Kidney tubule cell (primary cell): ENCODE results near the gene GET3.

Experiments used
- DNase-seq: peaks from one replicate; pipeline ENCODE4 v3.0.0-alpha.2; 2018; ENCODE audit warnings: low spot score

Gene GET3

GRCh38 chr19:12779162-12779993, 42.1 kb downstream of the GET3 start:
- peak; percentile 56 for DNase-seq

GRCh38 chr19:12782174-12782423, 44.8 kb downstream of the GET3 start:
- DNase-seq = no peak

- DNase-seq = peak; percentile 84
Measured at GRCh38 chr19:12782424-12783290, 45.4 kb downstream of the GET3 start.

GRCh38 chr19:12783291-12783848, 46.1 kb downstream of the GET3 start:
- DNase-seq = peak; percentile 51

- peak; percentile 79 for DNase-seq
Measured at GRCh38 chr19:12783849-12784393, 46.6 kb downstream of the GET3 start.

- DNase-seq = no peak
Measured at GRCh38 chr19:12784394-12784870, 47.1 kb downstream of the GET3 start.

DNA sequence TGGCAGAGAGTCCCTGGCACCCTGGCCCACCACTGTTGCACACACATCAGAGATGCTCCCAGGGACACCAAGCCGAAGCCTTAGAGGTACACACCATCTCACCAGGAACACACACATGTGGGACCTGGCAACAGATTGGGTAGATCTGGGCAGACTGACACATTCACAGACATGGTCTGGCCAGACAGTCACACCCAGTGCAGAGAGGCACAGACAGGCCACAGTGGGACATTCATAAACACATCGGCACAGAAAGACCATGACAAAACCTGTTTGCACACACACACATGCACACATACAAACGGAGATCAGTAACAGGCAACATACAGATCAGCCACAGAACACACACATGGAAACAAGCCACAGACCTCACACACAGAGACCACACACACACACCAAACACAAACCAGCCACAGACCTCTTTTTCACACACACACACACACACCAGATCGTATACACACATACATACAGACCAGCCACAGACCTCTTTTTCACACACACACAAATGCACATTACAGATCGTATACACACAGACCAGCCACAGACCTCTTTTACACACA, 47.7 kb downstream of the GET3 start:
- peak; percentile 24 for DNase-seq

DNA sequence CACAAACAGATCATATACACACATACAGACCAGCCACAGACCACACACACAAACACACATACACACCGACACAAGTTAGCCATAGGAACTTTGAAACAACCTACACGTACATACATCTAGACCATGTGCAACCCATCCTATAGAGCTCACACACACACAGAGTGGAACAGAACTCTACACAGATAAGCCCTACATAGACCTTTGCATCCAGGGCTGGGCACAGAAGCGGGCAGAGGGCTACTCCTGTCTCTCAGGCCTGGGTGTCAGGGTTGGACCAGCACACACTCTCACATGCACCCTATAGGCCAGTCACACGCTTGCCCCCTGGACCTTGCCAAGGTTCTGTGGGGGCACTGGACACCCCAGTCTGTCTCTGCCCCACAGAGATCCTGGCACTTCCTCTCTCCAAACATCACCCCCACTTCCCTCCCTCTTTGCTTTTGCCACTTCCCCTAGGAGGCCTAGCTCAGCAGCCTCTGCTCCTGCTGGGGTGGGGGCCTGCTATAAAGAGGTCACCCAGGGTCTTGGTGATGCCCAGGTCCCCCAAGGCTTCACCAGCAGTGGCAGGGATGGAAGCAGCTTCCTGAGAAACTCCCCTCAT, 48.2 kb downstream of the GET3 start:
- no peak for DNase-seq

DNA sequence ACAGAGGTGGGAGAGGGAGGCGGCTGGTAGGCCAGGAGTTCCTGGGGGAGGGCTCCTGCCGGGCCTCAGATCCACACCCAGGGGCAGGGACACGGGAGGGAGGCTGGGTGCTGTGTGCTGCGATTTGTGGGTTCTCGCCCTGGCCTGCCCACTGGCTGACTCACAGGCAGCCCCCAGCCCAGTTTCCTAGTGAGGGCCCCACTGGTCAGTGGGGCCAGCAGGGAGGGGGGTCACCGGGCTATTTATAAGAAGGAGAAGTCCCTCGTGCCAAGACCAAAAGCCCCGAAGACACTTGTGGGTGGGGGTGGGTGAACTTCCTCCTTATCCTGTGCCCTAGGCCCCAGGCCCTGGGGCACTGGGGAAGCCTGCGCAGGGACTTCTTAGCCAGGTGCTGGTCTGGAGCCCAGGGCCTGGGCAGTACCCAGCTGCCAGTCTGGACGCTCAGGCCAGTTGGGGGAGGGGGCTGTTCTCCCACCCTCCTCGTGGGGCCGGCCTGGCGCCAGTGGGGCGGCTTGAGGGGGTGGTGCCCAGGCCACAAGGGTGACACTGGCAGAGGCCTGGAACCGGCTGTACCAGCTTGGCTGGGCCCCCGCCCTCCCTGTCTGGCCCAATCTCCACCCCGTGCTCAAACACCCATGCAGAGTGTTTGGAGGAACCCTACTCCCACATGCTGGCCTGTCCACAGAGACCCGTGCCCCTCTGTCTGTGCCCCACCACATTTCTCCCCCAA, 49.0 kb downstream of the GET3 start:
- peak; percentile 29 for DNase-seq

DNA sequence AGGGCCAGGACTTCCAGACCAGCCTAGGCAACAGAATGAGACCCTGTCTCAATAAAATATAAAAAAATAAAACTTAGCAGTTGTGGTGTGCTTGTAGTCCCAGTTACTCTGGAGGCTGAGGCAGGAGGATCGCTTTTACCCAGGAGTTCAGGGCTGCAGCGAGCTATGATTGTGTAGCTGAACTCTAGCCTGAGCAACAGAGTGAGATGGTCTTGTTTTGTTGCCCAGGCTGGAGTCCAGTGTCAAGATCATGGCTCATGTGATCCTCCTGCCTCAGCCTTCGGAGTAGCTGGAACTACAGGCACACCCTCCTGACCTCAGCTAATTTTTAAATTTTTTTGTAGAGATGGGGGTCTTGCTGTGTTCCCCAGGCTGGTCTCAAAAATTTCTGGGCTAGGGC, 49.7 kb downstream of the GET3 start:
- no peak for DNase-seq

- DNase-seq = no peak
Measured at GRCh38 chr19:12787458-12787857, 50.2 kb downstream of the GET3 start.

DNA sequence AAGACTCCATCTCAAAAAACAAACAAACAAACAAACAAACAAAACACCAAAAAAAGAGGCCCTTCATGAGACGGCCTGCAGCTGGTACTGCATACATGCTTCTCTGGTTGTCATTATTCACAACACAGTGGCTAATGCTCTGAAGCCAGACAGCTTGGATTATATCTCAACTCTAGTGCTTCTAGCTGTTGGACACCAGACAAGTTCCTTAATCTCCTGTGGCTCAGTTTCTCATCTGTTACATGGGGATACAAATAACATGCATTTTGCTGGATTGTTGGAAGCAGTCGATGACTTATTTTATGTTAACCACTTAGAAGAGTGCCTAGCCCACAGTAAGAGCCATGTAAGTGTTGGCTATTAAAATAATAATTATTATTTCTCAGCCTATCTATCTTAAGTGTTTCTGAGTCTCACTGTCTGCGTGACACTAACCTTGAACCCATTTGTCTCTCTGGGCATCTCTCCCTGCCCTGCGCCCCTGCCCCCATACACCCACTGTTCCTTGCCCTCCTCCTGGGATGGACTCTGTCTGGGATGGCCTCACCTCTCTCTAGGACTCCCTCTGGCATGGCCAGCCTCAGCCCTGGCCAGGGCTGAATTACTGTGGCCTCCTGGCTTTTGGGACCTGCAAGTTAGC, 50.9 kb downstream of the GET3 start:
- no peak for DNase-seq

DNA sequence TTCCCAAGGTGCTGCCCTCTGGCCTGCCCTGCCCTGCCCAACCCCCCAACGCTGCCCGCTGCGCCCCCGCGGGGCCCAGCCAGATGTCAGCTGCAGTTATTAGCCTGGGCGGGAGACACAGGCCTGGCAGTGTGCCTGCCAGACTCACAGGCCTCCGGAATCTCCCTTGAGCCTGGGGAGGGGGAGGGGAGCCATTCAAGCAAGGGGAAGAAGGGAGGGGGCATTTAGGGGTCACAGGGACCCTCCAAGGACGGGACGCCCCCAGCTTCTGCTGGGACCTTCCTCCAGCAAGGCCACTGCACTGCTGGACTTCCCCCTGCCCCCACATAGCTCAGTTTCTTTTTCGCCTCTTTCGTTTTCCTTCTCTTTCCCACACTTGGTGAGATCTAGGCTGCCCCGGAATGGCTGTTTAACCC, 51.4 kb downstream of the GET3 start:
- DNase-seq = peak; percentile 76

DNA sequence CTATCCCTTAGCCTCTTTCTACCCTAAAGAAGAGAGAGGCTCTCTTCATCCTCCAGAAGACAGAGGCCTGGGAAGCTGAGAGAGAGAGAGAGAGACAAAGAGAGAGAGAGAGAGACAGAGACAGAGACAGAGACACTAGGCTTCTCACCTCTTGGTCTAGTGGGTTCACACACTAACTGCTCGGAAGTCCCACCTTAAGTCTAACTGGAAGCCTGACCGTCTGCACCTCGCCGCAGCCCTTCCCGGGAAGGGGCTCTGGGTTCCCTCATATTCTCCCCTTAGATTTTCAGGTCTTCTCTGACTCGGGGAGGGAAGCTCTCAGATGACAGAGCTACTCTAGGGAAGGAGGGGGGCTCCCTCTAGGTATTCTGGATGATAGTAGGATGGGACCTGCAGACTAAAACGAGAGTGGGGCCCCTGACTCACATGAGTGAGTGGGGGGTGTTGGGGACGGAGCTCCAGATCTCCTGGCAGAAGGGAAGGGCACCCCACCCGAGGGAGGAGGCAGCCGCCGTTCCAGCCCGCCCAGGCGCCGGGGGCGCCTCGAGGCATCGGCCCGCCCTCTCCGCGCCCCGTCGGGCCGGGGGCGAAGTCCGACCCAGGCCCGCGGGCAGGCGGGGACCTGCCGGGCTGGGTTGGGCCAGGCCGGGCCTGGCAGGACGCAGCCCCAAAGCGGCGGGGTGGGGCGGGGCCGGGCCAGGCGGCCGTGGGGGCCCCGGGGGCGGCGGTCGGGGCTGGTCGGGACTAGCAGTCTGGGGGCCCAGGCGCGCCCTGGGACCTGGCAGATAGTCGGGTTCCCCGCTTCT, 52.0 kb downstream of the GET3 start:
- peak; percentile 61 for DNase-seq

DNA sequence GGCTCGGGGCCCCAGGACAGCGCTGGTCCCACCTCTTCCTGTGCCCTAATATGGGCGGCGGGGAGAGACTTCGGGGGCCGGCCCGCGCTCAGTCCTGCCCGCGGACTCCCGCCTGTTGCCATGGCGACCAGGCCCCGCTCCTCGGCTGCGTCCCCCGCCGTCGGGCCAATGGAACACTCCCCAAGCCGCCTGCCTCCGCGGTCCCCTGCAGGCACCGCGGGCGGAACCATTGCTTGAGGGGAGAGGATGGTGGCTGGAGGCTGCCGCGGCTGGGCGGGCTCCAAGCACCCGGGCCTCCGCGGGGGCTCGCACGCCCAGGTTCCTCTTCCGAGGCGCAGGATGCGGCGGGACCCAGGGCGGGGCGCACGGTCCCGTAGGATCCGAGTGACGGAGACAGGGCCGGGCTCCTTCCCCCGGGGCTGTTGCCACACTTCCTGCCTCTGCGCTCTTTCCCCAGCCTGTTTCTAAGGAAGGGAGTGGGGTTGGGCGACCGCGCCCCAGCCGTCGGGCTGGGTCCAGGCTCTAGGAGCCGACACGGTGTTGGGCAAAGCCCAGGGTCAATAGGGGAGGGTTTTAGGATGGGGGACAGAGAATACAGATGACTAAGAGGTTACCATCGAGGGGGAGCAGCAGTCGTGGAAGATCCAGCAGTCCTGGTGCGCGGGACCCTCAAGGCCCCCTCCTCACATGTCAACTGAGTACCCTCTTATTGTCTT, 52.8 kb downstream of the GET3 start:
- peak; percentile 97 for DNase-seq

- DNase-seq = no peak
Measured at GRCh38 chr19:12790628-12791344, 53.5 kb downstream of the GET3 start.

DNA sequence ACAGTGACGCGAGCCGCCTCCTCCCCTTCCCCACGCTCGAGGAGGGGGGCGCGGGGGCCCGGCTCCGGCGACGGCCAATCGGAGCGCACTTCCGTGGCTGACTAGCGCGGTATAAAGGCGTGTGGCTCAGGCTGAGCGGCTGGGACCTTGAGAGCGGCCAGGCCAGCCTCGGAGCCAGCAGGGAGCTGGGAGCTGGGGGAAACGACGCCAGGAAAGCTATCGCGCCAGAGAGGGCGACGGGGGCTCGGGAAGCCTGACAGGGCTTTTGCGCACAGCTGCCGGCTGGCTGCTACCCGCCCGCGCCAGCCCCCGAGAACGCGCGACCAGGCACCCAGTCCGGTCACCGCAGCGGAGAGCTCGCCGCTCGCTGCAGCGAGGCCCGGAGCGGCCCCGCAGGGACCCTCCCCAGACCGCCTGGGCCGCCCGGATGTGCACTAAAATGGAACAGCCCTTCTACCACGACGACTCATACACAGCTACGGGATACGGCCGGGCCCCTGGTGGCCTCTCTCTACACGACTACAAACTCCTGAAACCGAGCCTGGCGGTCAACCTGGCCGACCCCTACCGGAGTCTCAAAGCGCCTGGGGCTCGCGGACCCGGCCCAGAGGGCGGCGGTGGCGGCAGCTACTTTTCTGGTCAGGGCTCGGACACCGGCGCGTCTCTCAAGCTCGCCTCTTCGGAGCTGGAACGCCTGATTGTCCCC, 54.2 kb downstream of the GET3 start, which contains the start of gene JUNB:
Gene JUNB, plus strand, starts transcription at position 142 of the 706 bp plus-strand sequence. Its CDS starts 286 bp downstream, at position 428.
- DNase-seq = peak; percentile 97
